Effector memory CD8-positive, alpha-beta T cell (primary cell): ENCODE data around the gene PANK2.
A peak's percentile ranks its signal among the peaks of the same experiment; 100 is the strongest.
"Not testable (repeated sequence)": the region's sequence is repeated elsewhere in the genome, so short reads cannot be mapped to it uniquely, and the experiment has no call there.

Experiments used
- ATAC-seq: fragments of 150-1000 bp; cut with Tn5 transposase; replicated peaks from 2 replicates; pipeline ENCODE4 v1.10.0; 2021; ENCODE audit warnings: mild to moderate bottlenecking, moderate library complexity
- DNase-seq, 3 experiments: peaks; one replicate each; pipeline ENCODE4 v3.0.0; 2021
- H3K27ac Mint-ChIP-seq, 2 donors: one replicate each; pipeline ENCODE4 v1.8.0; 2022; ENCODE audit warnings: mild to moderate bottlenecking in 2 of 2, mixed read lengths in 2 of 2, moderate library complexity in 2 of 2
- H3K27me3 Mint-ChIP-seq, 2 donors: one replicate each; pipeline ENCODE4 v1.8.0; 2022; ENCODE audit warnings: mixed read lengths in 2 of 2
- H3K36me3 Mint-ChIP-seq: one replicate; pipeline ENCODE4 v1.8.0; 2022; ENCODE audit warnings: mild to moderate bottlenecking, moderate library complexity, mixed read lengths; ENCODE audit not compliant: insufficient read depth
- H3K4me1 Mint-ChIP-seq, 2 donors: one replicate each; pipeline ENCODE4 v1.8.0; 2022; ENCODE audit warnings: low read depth in 2 of 2, mixed read lengths in 2 of 2
- H3K4me3 Mint-ChIP-seq, 2 donors: one replicate each; pipeline ENCODE4 v1.8.0; 2022; ENCODE audit warnings: mild to moderate bottlenecking in 2 of 2, mixed read lengths in 2 of 2, moderate library complexity in 2 of 2
- H3K9me3 Mint-ChIP-seq, 2 donors: one replicate each; pipeline ENCODE4 v1.8.0; 2022; ENCODE audit warnings: mixed read lengths in 2 of 2

PANK2 gene

DNA sequence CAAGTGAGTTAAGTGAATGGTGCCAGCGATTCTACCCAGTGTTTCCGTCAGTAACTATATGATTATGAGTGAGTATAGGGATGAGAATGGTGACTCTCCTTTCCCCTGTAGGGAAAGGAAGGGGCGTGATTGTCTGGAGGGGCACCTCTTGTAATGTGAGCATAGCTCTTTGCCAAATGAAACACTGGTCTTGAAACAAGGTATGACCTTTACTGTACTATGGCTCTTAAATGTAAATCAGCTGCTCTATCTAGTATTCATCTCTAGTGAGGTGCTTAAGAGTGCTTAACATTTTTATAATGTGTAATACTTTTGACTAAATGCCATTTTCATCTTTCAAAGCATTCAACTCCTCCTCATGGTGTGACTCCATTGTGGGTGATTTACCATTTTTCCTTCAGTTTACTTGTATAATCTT is 11.0 kb downstream of the PANK2 start:
- no peak for DNase-seq
- Mint-ChIP-seq H3K9me3 (no peaks in the 10 kb centered on the region), H3K27me3 (no peaks in the 10 kb centered on the region), H3K27ac (peak overlapping the region; percentile 75 to 88), H3K4me3 (peak overlapping the region; percentile 46 to 78), H3K4me1 (peaks cover 62 to 79% of the 10 kb centered on the region in 2 donors), H3K36me3 (peaks cover 26% of the 10 kb centered on the region)
- ATAC-seq: no peak

DNA sequence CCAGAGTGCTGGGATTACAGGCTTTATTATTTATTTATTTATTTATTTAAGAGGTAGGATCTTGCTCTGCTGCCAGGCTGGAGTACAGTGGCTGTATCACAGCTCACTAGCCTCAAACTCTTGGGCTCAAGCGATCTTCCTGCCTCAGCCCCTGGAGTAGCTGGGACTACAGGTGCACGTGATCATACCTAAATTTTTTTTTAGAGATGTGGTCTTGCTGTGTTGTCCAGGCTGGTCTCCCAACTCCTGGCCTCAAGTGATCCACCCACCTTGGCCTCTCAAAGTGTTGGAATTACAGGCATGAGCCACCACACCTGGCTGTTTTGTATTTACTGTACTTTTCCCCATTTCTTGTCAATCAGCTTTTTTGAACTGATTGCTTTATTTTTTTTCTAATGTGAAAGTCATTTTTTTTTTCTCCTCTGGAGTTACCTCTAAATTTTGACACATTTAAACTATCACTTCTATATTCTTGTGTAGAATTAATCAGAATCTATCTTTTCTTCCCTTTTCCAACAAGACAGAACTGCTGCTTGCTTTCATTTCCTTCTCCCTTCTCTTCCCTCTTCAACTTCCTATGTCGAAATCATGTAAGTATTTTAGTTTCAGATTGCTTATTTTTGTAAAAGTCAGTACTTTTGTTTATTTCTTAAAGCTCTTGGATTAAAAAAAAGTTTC is 12.0 kb downstream of the PANK2 start:
- no peaks in the 10 kb centered on the region for H3K27me3 Mint-ChIP-seq
- ATAC-seq: no peak
- peak overlapping the region; percentile 36 to 68 for H3K27ac Mint-ChIP-seq
- no peak for DNase-seq
- H3K9me3 Mint-ChIP-seq: no peaks in the 10 kb centered on the region
- peaks cover 22% of the 10 kb centered on the region for H3K36me3 Mint-ChIP-seq
- H3K4me3 Mint-ChIP-seq: peak overlapping the region; percentile 13 to 56
- H3K4me1 Mint-ChIP-seq: peaks cover 62 to 76% of the 10 kb centered on the region in 2 donors

DNA sequence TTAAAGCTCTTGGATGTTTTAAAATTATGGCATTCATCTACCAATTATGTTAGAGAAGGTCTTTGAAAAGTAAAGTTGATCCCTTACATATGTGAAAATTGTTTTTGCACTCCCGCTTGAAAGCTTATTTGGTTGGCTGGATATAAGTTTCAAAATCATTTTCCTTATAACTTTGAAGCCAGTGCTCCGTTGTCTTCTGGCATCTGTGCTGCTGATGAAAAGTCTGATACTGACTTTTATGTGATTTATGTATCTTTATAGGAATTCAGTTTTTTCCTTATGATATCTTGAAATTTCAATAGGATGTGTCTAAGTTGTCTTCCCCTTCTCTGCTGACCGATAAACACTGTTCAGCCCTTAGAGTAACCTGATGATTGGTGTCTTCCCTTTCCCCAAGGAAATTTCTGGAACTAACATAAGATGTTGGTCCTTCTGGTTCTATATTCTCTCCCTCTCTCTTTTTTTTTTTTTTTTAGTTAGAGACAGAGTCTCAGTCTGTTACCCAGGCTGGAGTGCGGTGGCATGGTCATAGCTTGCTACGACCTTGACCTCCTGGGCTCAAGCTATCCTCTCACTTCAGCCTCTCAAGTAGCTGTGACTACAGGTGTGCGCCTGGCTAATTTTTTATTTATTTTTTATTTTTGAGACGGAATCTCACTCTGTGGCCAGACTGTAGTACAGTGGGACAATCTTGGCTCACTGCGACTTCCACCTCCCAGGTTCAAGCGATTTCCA is 12.7 kb downstream of the PANK2 start:
- peak overlapping the region; percentile 13 to 56 for H3K4me3 Mint-ChIP-seq
- peak overlapping the region; percentile 36 to 68 for H3K27ac Mint-ChIP-seq
- no peak for ATAC-seq
- no peaks in the 10 kb centered on the region for H3K9me3 Mint-ChIP-seq
- no peaks in the 10 kb centered on the region for H3K27me3 Mint-ChIP-seq
- H3K4me1 Mint-ChIP-seq: peaks cover 55 to 73% of the 10 kb centered on the region in 2 donors
- DNase-seq: no peak
- H3K36me3 Mint-ChIP-seq: peaks cover 20% of the 10 kb centered on the region

DNA sequence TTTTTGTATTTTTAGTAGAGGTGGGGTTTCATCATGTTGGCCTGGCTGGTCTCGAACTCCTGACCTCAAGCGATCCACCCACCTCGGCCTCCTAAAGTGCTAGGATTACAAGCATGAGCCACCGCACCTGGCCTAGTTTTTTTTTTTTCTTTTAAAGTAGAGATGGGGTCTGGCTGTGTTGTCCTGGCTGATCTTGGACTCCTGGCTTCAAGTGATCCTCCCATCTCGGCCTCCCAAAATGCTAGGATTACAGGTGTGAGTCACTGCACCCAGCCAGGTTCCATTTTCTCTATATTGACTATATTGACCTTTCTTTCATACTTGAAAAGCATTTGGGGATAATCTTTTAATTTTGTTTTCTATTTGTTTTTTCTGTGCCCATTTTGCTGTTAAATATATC is 13.3 kb downstream of the PANK2 start:
- no peak for ATAC-seq
- H3K4me1 Mint-ChIP-seq: peaks cover 49 to 71% of the 10 kb centered on the region in 2 donors

DNA sequence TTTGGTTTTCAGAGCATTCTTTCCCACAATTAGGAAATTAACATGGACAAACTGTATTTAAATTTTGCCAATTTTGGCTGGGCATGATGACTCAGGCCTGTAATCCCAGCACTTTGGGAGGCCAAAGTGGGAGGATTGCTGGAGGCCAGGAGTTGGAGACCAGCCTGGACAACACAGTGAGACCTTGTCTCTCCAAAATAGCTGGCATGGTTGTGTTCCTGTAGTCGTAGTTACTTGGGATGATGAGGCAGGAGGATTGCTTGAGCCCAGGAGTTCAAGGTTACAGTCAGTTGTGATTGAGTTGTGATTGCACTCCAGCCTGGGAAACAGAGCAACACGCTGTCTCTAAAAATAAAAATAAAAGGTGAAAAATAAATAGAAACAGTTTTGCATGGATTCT is 15.0 kb downstream of the PANK2 start:
- DNase-seq: no peak
- no peaks in the 10 kb centered on the region for H3K27me3 Mint-ChIP-seq
- peaks cover 47 to 73% of the 10 kb centered on the region in 2 donors for H3K4me1 Mint-ChIP-seq
- no peak for ATAC-seq
- no peak overlapping the region for H3K4me3 Mint-ChIP-seq
- H3K27ac Mint-ChIP-seq: peak overlapping the region in 1 of 2 donors; percentile 57
- peaks cover 36% of the 10 kb centered on the region for H3K36me3 Mint-ChIP-seq
- H3K9me3 Mint-ChIP-seq: no peaks in the 10 kb centered on the region

More for the DNA sequence above, 13.3 kb downstream of the PANK2 start:
- Mint-ChIP-seq H3K36me3 (peaks cover 20% of the 10 kb centered on the region), H3K27ac (peak overlapping the region in 1 of 2 donors; percentile 68), H3K4me3 (peak overlapping the region; percentile 13 to 45), H3K9me3 (no peaks in the 10 kb centered on the region), H3K27me3 (no peaks in the 10 kb centered on the region)
- DNase-seq: no peak

DNA sequence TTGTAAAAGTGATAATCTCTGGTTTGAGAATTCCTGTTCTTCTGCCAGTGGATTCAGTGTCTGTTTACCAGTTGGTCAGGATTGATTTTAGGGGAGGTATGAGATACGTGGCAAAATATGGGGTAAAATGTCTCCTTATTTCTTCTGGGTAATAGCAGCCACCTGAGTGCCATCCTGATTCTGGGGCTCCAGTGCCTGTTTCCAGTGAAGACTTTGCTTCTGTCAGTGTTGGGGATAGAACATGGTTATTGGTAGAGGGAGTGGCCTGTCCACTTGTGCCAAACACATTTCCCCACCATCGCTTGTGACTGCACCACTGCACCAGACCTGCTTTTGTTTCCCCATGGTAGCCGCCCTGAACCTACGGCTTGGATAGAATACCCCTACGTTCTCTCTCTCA is 15.7 kb downstream of the PANK2 start:
- Mint-ChIP-seq H3K4me1 (peaks cover 42 to 66% of the 10 kb centered on the region in 2 donors), H3K27me3 (no peaks in the 10 kb centered on the region), H3K9me3 (no peaks in the 10 kb centered on the region), H3K36me3 (peaks cover 41% of the 10 kb centered on the region), H3K4me3 (no peak overlapping the region), H3K27ac (peak overlapping the region in 1 of 2 donors; percentile 57)
- ATAC-seq: no peak
- no peak for DNase-seq

DNA sequence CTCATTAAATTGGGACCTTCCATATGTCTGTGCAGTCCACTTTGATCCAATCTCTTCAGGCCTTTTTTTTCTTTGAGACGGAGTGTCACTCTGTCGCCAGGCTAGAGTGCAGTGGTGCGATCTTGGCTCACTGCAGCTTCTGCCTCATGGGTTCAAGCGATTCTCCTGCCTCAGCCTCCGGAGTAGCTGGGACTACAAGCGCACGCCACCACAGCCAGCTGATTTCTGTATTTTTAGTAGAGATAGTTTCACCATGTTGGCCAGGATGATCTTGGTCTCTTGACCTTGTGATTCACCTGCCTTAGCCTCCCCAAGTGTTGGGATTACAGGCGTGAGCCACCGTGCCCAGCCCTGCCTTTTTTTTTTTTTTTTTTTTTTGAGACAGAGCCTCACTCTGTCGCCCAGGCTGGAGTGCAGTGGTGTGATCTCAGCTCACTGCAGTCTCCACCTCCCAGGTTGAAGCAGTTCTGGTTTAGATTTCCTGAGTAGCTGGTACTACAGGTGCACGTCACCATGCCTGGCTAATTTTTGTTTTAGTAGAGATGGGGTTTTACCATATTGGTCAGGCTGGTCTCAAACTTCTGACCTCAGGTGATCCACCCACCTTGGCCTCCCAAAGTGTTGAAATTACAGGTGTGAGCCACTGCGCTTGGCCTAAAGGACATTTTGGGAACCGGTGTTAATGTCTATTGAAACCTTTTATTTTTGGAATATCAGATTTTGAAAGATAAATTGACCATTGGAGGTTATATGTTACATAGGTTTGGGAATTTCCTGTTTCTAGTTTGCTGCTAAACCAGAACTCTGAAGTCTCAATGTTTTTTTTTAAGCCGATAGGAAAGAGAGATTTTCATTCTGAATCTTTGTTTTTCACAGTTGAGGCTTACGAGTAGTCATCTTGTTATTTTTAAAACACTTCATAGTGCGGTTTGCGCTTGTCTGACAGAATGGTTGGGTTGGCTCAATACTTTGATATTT is 17.8 kb downstream of the PANK2 start:
- ATAC-seq: peak; percentile 94
- Mint-ChIP-seq H3K36me3 (peaks cover 60% of the 10 kb centered on the region), H3K4me3 (peak overlapping the region; percentile 65 to 67)

DNA sequence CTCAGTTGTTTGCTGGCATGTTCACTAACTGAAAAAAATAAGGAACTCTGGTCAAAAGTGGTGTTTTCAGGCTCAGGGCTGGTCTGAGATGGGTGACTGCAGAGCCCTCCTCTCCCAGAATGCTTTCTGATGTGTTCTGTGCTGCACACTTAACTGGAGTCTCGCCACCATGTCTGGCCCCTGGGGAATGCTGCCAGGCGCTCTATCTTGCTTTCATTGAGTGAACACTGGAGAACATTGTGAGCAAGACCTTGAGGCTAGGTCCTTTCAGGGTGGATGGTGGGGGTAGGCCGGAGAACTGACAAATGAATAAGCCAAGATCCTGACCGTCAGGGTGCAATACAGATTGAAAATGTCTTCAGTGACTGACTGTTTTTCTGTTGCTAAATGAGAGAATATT is 19.5 kb downstream of the PANK2 start:
- Mint-ChIP-seq H3K4me3 (peak overlapping the region in 1 of 2 donors; percentile 38), H3K9me3 (no peaks in the 10 kb centered on the region), H3K27me3 (no peaks in the 10 kb centered on the region), H3K4me1 (peaks cover 23 to 31% of the 10 kb centered on the region in 2 donors), H3K27ac (peak overlapping the region; percentile 66 to 89), H3K36me3 (peaks cover 76% of the 10 kb centered on the region)
- DNase-seq (no peak), ATAC-seq (no peak)

More for the DNA sequence above, 17.8 kb downstream of the PANK2 start:
- DNase-seq: peak; percentile 32 to 44 (median 36)
- Mint-ChIP-seq H3K27ac (peak overlapping the region; percentile 83 to 92), H3K4me1 (peaks cover 30 to 45% of the 10 kb centered on the region in 2 donors)
- not testable (repeated sequence) for H3K9me3 Mint-ChIP-seq, H3K27me3 Mint-ChIP-seq

DNA sequence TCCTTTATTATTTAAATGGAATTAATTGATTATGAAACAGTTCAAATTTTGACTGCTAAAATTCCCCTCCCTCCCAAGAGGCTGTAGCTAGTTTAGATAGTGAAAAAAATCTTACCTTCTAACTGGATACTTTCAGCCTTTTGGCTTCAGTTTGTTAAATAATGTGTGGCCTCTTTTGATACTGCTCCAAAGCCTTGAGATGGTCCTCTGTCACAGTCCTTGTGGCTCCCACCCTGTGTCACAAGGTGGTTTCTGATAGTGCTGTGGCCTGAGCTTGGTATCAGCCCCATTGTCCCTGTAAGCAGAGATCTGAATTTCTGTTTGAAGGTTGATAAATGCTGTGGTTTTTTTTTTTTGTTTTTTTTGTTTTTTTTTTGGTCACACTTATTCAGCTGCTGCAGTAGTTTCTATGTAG is 20.8 kb downstream of the PANK2 start:
- ATAC-seq (no peak), DNase-seq (no peak)
- Mint-ChIP-seq H3K36me3 (peaks cover 84% of the 10 kb centered on the region), H3K27ac (peak overlapping the region in 1 of 2 donors; percentile 89), H3K4me1 (peaks cover 20 to 30% of the 10 kb centered on the region in 2 donors), H3K4me3 (no peak overlapping the region), H3K9me3 (no peaks in the 10 kb centered on the region), H3K27me3 (no peaks in the 10 kb centered on the region)

DNA sequence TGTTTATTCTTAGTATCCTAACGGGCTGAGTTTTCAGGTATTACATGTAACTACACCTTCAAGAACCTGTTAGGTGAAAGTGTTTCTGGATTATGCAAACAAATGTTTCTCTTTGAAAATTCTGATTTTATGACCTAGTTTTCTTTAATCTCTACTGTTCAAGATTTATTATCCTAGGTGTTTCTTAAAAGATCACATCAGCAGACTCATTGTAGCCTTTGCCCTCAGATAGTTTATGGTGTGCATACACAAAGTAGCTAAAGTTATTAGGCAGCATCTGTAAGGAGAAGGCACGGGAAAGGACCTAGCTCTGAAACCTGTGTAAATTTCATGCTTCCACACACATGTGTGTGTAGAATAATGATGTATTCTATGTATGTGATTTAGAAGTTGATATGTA is 21.7 kb downstream of the PANK2 start:
- Mint-ChIP-seq H3K4me1 (peaks cover 23 to 36% of the 10 kb centered on the region in 2 donors), H3K27me3 (no peaks in the 10 kb centered on the region), H3K27ac (peak overlapping the region in 1 of 2 donors; percentile 35), H3K4me3 (no peak overlapping the region), H3K36me3 (peaks cover 93% of the 10 kb centered on the region), H3K9me3 (no peaks in the 10 kb centered on the region)
- ATAC-seq (no peak), DNase-seq (no peak)

DNA sequence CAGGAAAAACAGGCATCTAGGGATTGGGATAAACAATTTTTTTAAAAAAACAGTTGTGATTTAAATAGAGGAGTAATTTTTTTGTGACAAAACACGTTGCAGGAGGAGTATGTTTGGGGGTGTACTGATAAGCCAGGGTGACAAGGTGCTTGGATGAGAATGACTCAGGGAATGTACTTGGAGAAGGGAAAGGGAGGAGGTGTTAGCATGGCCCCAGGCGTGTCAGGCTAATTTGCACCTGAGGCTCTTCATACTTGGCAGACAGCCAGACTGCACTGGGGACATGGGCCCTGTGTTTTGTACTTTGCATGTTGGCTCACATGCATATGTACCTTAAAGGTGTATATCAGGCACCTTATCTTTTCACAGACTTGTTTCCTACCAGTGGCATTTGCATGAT is 22.8 kb downstream of the PANK2 start:
- no peak for DNase-seq
- Mint-ChIP-seq H3K27me3 (no peaks in the 10 kb centered on the region), H3K9me3 (no peaks in the 10 kb centered on the region), H3K27ac (peak overlapping the region; percentile 25 to 35), H3K36me3 (peaks cover 99% of the 10 kb centered on the region), H3K4me3 (no peak overlapping the region), H3K4me1 (peaks cover 23 to 39% of the 10 kb centered on the region in 2 donors)
- no peak for ATAC-seq

DNA sequence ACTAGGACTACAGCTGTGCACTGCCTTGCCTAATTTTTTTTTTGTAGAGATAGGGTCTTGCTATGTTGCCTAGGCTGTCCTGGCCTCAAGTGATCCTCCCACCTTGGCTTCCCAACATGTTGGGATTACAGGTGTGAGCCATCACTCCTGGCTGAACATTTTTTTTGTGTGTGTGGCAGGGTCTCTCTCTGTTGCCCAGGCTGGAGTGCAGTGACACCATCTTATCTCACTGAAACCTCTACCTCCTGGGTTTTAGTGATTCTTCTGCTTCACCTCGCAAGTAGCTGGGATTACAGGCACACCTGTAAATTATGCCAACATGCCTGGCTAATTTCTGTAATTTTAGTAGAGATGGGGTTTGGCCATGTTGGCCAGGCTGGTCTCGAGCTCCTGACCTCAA is 25.3 kb downstream of the PANK2 start:
- DNase-seq (no peak), ATAC-seq (no peak)
- H3K36me3 Mint-ChIP-seq: peaks cover 97% of the 10 kb centered on the region
- H3K27me3 Mint-ChIP-seq: no peaks in the 10 kb centered on the region
- H3K4me3 Mint-ChIP-seq: no peak overlapping the region
- peak overlapping the region in 1 of 2 donors; percentile 75 for H3K27ac Mint-ChIP-seq
- H3K9me3 Mint-ChIP-seq: no peaks in the 10 kb centered on the region
- peaks cover 19 to 34% of the 10 kb centered on the region in 2 donors for H3K4me1 Mint-ChIP-seq

DNA sequence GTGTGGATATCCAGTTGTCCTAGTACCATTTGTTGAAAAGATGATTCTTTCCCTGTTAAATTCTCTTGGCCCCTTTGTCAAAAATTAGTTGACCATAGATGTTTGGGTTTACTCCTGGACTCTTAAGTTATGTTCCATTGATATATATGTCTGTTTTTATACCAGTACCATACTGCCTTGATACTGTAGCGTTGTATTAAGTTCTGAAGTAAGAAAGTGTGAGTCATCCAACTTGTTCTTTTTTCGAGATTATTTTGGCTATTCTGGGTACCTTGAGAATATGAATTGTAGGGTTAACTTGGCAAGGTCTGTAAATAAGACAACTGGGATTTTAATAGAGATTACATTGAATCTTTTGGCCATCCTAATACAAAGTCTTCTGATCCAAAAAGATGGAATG is 26.5 kb downstream of the PANK2 start:
- Mint-ChIP-seq H3K4me1 (peaks cover 17 to 34% of the 10 kb centered on the region in 2 donors), H3K36me3 (peaks cover 96% of the 10 kb centered on the region), H3K9me3 (no peaks in the 10 kb centered on the region), H3K4me3 (no peak overlapping the region), H3K27ac (peak overlapping the region; percentile 69 to 75), H3K27me3 (no peaks in the 10 kb centered on the region)
- ATAC-seq: no peak
- no peak for DNase-seq
